GM18508 (cell line): Measurements from ENCODE around the gene SH2D3C.
"Not testable (repeated sequence)": the region's sequence is repeated elsewhere in the genome, so short reads cannot be mapped to it uniquely, and the experiment has no call there.

ENCODE experiments used
- ATAC-seq: cut with Tn5 transposase; IDR thresholded peaks from one replicate; pipeline ENCODE4 v1.9.1; 2021; ENCODE audit warnings: moderate number of reproducible peaks; ENCODE audit not compliant: insufficient read depth, unreplicated experiment

The SH2D3C gene

GRCh38 chr9:127769929-127770582 is 8.4 kb downstream of the SH2D3C start:
- no peak for ATAC-seq

DNA sequence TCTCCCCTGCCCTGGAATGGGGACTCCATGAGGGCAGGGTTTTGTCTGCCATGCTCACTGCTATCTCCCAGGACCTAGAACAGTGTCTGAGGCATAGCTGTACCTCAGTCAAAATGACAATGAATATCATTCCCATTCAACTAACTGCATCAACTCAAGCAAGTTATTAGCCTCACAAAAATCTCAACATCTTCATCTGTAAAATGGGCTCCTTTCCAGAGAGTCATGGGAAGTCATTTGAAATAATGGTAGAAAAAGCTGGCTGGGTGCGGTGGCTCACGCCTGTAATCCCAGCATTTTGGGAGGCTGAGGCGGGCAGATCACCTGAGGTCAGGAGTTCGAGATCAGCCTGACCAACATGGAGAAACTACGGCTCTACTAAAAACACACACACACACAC is 9.4 kb downstream of the SH2D3C start:
- no peak for ATAC-seq

GRCh38 chr9:127768698-127769097 is 9.8 kb downstream of the SH2D3C start:
- ATAC-seq = no peak

- no peak for ATAC-seq
Observed at GRCh38 chr9:127767909-127768331, 10.5 kb downstream of the SH2D3C start.

DNA sequence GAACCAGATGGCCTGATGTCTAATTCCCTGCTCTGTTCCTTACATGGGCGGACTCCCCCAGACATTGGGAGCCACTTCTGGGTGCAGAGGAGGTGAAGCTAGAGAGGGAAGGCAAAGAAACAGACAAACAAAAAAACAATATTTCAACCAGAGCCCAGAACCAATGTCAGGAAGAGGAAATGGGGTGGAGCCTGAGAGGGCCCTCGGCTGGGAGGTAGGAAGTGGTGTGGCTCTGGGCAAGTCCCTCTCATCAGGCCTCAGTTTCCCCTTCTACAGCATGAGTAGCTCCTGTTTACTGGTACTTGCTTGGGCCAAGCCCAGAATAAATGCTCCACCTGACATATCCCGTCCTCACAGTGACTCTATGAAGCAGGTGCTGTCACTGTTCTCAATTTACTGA is 11.1 kb downstream of the SH2D3C start:
- no peak for ATAC-seq

DNA sequence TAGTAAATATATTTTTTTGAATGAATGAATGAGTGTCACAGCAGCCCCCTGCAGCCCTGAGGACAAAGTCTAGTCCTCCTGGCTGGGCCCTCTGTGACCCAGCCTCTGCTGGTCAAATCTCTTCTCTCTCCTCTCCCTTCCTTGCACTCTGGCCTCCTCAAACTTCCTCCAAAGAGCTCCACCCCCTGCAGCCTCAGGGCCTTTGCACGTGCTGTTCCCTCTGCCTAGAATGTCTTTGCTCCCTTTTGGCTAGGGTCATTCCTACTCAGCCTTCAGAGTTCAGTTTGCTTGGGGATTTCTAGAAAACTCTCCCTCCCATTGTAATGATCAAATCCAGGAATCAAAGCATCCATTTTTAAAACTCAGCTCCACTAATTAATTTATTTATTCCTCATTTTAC is 13.0 kb downstream of the SH2D3C start:
- no peak for ATAC-seq

GRCh38 chr9:127763918-127764384 is 14.5 kb downstream of the SH2D3C start:
- no peak for ATAC-seq

- ATAC-seq = no peak
Observed at GRCh38 chr9:127762111-127762676, 16.3 kb downstream of the SH2D3C start.

DNA sequence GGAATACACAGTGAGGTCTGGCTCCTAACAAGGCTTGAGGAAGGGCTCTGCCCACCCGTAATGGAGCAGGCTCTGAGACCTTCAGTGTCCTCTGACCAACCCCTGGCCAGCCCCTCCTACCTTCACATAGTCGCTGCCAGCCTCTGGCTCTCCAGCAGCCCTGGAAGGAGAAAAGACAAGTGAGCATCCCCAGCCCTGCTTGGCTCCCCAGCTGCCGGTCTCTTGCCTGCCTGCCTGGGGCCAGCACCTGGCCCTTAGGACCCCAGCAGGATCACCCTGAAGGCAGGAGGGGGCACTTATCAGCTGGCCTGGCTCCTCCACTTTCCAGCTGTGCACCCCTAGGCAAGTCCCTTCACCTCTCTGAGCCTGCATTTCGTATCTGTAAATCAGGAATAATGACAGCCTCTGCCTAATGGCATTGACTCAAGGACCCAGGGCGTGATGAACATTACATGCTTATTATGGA is 16.9 kb downstream of the SH2D3C start:
- ATAC-seq = no peak

- no peak for ATAC-seq
Observed at GRCh38 chr9:127761061-127761460, 17.4 kb downstream of the SH2D3C start.

- no peak for ATAC-seq
Observed at GRCh38 chr9:127758843-127759242, 19.6 kb downstream of the SH2D3C start.

DNA sequence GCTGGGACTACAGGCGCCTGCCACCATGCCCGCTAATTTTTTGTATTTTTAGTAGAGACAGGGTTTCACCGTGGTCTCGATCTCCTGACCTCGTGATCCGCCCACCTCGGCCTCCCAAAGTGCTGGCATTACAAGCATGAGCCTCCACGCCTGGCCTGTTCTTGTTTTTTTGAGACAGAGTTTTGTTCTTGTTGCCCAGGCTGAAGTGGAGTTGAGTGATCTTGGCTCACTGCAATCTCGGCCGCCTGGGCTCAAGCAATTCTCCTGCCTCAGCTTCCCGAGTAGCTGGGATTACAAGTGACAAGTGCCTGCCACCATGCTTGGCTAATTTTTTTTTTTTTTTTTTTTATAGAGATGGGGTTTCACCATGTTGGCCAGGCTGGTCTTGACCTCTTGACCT is 21.7 kb downstream of the SH2D3C start:
- not testable (repeated sequence) for ATAC-seq

GRCh38 chr9:127756233-127756632 is 22.2 kb downstream of the SH2D3C start:
- no peak for ATAC-seq

GRCh38 chr9:127755061-127756060 is 23.1 kb downstream of the SH2D3C start:
- no peak for ATAC-seq

DNA sequence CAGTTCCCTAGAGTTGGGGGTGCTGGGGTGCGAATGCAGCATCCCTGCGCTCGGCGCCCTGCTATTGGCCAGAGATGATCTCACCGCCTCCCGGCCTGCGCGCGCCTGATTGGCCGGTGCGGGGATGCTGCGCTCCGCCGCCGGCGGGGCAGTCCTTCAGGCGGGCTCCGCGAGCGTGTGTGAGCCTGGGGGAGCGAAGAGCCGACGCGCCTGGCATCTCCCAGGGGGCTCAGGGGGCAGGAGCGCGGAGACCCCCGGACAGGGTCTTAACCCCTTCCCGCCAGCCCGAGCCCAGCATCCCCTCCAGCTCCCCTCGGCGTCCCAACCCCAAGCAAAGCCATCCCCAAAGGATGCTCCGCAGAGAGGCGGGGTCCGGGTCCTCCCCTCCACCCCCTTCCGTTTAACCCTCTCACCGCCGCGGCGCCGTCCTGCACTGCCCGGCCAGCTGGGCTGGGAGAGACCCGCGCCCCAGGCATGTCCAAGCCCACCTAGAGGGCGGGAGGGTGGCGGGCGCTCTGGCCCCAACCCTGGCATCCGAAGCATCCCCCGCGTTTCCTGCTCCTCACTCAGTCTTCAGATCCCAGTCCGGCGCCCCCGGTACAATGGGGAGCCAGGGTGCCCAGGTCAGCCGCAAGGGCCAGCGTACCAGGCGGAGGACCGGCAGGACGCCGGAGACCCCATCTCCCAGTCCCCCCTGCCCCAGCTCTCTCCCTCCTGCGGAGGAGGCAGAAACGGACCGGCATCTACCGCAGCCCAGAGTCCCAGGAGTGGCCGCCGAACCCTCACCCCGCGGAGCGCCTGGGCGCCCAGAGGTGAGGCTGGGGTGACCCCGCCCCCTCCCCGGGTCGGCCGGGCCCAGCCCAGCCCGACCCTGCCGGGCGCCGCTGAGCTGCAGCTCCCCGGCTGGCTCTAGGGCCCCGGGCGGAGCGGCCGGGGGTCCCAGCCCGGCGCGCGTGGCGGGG is 24.1 kb downstream of the SH2D3C start:
- ATAC-seq = no peak

- ATAC-seq = no peak
Observed at GRCh38 chr9:127753622-127754021, 24.8 kb downstream of the SH2D3C start.

DNA sequence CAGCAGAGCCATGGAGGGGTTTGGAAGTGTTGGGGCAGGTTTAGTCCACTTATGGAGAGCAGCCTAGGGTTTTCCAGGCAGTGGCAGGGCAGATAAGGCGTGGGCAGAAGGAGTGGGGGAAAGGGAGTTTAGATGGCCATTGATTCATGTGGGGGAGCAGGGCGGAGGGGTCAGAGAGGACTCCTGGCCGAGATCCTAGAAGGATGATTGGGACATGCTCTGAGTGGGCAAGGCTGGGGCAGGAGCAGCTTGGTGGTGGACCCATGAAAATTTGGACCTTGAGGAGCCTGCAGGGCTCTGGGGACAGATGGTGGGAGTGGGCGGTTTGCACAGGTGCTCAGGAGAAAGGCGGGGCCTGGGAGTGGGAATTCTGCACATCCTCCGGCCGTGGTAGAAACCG is 25.3 kb downstream of the SH2D3C start:
- no peak for ATAC-seq

GRCh38 chr9:127751269-127752054 is 27.0 kb downstream of the SH2D3C start:
- no peak for ATAC-seq
